ENCODE data around the gene ZNF208.
"Not testable (repeated sequence)": the region's sequence is repeated elsewhere in the genome, so short reads cannot be mapped to it uniquely, and the experiment has no call there.

The ZNF208 gene

DNA sequence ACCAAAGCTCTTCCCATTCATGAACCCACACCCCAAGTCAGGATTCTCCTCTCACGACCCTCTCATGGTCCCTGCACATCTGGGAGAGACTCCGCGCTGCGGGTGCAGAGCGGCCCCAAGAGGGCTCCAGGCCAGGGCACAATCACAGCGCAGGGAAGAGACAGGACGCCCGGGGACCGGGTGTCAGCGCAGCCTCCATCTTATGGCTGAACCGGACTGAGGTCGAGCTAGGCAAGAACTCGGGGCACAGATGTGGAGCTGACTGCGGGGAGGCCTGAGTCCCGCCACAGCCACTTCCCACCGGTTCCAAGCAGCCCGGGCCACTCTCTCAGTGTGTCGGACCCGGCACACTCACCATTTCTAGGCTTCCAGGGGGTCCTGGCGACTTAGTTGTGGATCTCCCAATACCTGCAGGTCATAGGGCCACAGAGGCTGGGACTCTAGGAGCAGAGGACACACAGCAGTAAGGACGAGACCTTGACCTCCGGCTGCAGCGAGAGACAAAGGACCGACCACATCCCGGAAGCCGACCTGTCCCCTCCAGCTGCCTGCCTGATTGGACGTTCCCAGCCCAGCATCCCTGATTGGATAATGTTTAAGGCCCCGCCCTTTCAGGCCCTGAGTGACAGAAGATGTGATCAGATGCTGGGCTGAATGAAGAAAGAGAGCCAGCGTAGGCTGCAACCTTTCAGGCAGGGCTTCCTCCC lies at the start of gene ZNF208:
Gene ZNF208, minus strand, starts transcription at position 507 of the 707 bp plus-strand sequence. Its CDS starts 149 bp downstream, at position 358.
- peak; percentile 67 for DNase-seq

DNA sequence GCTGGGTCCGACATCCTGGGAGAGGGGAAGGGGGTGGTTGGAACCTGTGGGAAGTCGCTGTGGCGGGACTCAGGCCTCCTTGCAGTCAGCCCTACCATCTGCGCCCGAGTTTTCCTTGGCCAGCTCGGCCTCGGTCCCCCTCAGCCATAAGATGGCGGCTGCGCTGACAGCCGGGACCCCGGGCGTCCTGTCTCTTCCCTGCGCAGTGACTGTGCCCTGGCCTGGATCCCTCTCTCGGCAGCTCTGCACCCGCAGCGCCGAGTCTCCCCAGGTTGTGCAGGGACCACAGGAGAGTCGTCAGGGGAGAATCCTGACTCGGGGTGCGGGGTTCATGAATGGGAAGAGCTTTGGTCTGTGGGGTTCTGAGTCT lies 41.9 kb upstream of the ZNF208 start:
- DNase-seq, result no peak

DNA sequence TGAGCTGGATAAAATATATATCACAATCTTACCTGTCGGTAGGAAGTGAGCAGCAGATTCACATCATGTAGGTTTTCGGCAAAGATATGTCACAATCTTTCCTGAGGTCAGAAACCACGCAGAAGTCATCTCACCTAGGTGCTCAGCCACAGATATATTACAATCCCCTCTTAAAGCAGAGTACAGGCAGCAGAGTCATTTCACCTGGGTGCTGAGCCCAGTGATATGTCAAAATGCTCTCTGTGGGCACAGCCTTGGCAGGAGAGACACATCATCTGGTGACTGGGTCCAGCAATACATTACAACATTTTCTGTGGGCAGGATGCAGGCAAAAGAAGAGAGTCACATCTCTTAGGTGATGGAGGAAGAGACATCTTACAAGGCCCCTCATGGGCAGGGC lies 30.4 kb upstream of the ZNF208 start:
- DNase-seq, result not testable (repeated sequence)

DNA sequence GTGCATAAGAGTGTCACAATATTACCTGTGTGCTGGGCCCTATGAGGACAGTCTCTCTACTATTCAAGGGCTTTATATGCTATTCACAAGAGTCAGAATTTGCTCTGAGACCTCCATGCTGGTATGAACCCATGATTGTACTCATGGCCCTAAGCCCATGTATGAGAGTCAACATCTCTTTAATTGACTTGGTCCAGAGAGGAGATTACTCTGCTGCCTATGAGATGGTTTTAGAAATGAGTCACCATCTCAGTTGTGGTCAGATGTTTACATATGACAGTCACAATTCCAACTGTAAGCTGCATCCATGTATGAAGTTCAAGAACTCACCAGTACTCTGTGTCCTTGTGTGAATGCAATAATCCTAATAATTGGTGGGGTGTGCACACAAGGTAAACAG lies 19.9 kb upstream of the ZNF208 start:
- DNase-seq, result no peak

DNA sequence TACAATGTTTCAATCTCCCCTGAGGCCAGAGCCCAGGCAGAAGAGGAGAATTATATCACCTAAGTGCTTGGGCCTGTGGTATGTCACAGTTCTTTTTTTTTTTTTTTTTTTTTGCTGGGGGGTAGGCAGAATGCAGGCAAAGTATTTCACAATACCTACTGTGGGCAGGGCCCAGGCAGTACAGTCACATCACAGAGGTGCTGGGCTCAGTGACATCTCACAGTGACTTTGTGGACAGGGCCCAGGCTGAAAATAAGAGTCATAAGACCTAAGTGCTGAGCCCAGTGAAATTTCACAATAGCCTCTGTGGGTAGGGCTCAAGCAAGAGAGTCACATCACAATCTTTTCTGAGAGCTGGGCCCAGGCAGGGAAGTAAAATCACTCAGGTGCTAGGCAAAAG lies 15.9 kb upstream of the ZNF208 start:
- no peak for DNase-seq

DNA sequence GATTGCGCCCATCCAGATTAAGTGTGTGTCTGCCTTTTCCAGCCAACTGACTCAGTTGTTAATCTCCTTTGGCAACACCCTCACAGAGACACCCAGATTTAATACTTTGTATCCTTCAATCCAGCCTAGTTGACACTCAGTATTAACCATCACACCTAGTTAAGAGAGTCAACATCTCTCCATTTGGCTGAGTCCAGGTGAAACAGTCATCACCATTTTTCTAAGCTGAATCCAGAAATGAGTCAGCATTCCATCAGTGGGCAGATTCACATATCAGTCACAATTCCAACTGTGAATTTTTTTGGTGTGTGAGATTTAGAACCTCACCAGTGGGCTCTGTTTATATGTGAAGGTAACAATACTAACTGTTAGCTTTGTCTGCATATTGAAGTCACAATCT lies 14.8 kb upstream of the ZNF208 start:
- DNase-seq, result not testable (repeated sequence)

GRCh38 chr19:21970466-21970865 lies 40.3 kb downstream of the ZNF208 start:
- DNase-seq, result no peak

DNA sequence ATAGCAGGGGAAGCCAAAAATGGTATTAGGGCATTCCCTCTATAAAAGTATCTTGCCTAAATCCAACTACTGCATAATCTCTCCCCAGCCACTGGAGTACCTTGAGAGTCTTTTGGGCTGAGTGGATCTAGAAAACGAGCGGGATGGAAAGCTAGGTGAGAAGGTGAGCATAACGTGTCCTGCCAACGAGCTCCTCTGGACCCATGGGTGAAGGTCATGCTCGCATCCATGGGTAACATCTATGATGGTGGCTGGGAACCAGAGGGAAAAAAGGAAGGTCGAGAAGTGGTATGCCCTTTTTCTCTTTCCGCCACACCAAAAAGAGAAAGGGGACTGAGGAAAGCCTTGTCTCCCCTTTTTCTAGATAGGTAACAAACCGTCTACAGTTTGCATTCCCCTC lies 63.0 kb downstream of the ZNF208 start:
- DNase-seq, result no peak

- no peak for DNase-seq
Observed at GRCh38 chr19:21940684-21941083, 70.1 kb downstream of the ZNF208 start.

- no peak for DNase-seq
Observed at GRCh38 chr19:21934593-21934992, 76.2 kb downstream of the ZNF208 start.

- no peak for DNase-seq
Observed at GRCh38 chr19:21934131-21934530, 76.6 kb downstream of the ZNF208 start.

DNA sequence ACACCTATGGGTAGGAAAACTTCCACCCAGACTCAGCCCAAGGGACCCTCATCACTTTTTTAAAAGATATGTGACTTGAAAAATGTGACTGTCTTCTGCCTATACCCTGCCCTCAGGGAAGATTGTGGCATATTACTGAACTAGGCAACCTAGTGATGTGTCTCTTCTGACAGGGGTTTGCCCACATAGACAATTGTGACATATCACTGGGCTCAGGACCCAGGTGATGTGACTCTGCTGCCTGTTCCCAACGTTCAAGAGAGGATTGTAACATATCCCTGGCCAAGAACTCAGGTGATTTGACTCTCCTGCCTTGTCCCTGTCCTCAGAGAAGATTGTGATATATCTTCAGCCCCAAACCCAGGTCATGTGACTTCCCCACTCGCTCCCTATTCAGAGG lies 88.5 kb downstream of the ZNF208 start:
- no peak for DNase-seq

- DNase-seq, result no peak
Observed at GRCh38 chr19:21921691-21922180, 89.0 kb downstream of the ZNF208 start.

- DNase-seq, result no peak
Observed at GRCh38 chr19:21915411-21915810, 95.3 kb downstream of the ZNF208 start.

DNA sequence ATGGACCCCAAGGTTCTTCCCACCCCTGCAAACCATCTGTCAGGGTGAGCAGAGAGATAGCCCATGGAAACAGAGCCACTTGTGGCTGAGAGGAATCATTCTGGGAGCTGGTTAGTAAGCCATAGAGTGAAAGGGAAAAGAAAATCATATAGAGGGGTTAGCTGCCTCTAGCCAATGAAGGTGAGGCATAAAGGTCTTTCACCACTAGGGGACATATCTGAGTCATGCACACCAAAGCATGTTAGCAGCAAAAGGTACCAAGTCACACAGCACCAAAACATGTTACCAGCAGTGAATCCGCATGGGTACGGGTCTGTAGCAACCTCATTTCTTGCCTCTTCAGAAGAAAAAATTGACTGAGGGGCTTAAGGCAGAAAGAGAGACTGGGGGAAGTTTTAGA lies 98.1 kb downstream of the ZNF208 start:
- DNase-seq, result no peak

- no peak for DNase-seq
Observed at GRCh38 chr19:21910318-21910717, 100.4 kb downstream of the ZNF208 start.

- no peak for DNase-seq
Observed at GRCh38 chr19:21908066-21908465, 102.7 kb downstream of the ZNF208 start.

- DNase-seq, result no peak
Observed at GRCh38 chr19:21907516-21907915, 103.2 kb downstream of the ZNF208 start.

DNA sequence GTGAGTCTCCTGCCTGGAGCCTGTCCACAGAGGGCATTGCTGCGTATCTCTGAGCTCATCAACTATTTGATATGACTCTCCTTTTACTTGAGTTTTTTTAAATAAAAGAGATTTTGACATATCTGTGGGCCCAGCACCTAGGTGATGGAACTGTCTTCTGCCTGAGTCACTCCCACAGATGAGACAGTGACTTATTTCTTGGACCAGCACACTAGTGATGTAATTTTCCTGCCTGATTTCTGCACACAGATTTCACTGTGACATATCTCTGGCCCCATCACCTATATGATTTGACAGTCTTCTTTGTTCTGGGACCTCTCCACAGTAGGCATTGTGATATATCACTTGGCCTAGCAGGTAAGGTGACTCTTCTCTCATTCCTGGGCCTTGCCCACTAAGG lies 108.2 kb downstream of the ZNF208 start:
- no peak for DNase-seq

- no peak for DNase-seq
Observed at GRCh38 chr19:21901861-21902260, 108.9 kb downstream of the ZNF208 start.

GRCh38 chr19:21900401-21900800 lies 110.3 kb downstream of the ZNF208 start:
- no peak for DNase-seq

GRCh38 chr19:21891086-21891485 lies 119.7 kb downstream of the ZNF208 start:
- no peak for DNase-seq

GRCh38 chr19:21890017-21890416 lies 120.7 kb downstream of the ZNF208 start:
- DNase-seq, result peak; percentile 28

DNA sequence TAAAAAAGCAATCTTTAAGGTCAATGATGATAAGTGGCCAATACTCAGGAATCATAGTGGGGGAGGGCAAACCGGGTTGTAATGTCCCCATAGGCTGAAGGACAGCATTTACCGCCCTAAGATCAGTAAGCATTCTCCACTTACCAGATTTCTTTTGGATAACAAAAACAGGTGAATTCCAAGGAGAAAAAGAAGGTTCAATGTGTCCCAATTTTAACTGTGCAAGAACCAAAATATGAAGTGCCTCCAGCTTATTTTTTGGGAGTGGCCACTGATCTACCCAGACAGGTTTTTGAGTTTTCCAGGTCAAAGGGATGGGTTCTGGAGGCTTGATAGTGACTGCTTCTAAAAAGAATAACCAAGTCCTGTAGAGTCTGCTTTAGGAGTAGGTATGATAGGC lies 125.2 kb downstream of the ZNF208 start:
- DNase-seq, result not testable (repeated sequence)

DNA sequence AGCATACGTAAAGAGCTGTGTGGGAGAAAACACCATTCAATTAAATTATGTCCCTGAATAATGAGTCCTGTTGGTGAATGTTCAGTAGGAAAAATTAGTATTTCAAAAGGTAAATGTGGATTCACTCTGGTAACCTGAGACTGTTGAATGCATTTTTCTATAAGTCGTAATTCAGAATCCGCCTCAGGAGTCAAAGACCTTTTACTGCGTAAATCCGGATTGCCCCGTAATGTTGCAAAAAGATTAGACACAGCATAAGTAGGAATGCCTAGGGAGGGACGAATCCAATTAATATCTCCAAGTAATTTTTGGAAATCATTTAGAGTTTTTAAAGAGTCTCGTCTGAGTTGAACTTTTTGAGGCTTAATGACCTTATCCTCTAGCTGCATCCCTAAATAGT lies 126.0 kb downstream of the ZNF208 start:
- DNase-seq, result not testable (repeated sequence)
